HFF-Myc (cell line): ENCODE measurements around the gene HCN4.

Source experiments
- DNase-seq: peaks from one replicate; pipeline ENCODE4 v3.0.0-alpha.2; 2011; ENCODE audit warnings: low read depth; ENCODE audit errors: extremely low read depth
- H3K4me3 ChIP-seq: replicated peaks from 2 replicates; pipeline ENCODE4 v1.5.1; 2011; ENCODE audit warnings: low read depth, mild to moderate bottlenecking, control low read depth, low read length
- TF ChIP-seq, protein P1 (sequence below): IDR thresholded peaks from 2 replicates; pipeline ENCODE4 v1.5.1; 2012; ENCODE audit warnings: mild to moderate bottlenecking, low read depth, low read length, control low read depth; ENCODE audit errors: missing control alignments

The HCN4 gene

DNA sequence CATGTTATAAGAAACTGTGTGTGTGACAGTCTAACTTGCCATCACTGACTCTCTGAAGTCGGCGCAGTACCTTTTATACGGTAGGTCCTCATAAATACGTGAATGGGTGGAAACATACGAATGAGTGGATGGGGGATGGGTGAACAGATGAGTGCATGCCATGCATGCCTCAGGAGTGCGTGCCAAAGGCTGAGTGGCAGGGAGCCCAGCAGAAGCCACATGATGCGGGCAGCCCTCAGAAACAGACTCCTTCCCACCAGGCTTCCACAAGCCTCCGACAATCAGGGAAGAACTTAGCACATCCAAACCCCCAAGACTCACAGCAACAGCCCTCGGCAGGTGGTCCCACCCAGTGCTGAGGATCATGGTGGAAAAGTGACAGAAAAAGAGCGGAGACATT, 16.7 kb downstream of the HCN4 start:
- TF ChIP-seq, protein P1, sequence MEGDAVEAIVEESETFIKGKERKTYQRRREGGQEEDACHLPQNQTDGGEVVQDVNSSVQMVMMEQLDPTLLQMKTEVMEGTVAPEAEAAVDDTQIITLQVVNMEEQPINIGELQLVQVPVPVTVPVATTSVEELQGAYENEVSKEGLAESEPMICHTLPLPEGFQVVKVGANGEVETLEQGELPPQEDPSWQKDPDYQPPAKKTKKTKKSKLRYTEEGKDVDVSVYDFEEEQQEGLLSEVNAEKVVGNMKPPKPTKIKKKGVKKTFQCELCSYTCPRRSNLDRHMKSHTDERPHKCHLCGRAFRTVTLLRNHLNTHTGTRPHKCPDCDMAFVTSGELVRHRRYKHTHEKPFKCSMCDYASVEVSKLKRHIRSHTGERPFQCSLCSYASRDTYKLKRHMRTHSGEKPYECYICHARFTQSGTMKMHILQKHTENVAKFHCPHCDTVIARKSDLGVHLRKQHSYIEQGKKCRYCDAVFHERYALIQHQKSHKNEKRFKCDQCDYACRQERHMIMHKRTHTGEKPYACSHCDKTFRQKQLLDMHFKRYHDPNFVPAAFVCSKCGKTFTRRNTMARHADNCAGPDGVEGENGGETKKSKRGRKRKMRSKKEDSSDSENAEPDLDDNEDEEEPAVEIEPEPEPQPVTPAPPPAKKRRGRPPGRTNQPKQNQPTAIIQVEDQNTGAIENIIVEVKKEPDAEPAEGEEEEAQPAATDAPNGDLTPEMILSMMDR: no peak
- DNase-seq: no peak
- no peak overlapping the region for H3K4me3 ChIP-seq

DNA sequence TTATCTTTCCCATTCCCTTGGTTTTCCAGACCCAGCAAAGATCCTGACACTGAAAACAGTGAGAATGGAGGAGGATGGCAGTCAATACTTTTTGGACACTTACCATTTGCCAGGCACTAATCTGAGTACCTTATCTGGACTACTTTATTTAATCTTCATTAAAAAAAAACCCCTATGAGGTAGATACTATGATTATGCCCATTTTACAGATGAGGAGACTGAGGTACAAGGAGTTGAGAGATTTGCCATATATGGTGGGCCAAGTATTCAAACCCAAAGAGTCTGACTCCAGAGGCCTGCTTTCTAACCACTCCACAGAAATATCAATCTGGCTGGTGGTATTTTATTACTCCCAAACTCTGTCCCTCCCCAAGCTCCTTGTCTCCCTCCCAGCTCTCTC, 19.6 kb downstream of the HCN4 start:
- TF ChIP-seq, protein P1: no peak
- DNase-seq: no peak

DNA sequence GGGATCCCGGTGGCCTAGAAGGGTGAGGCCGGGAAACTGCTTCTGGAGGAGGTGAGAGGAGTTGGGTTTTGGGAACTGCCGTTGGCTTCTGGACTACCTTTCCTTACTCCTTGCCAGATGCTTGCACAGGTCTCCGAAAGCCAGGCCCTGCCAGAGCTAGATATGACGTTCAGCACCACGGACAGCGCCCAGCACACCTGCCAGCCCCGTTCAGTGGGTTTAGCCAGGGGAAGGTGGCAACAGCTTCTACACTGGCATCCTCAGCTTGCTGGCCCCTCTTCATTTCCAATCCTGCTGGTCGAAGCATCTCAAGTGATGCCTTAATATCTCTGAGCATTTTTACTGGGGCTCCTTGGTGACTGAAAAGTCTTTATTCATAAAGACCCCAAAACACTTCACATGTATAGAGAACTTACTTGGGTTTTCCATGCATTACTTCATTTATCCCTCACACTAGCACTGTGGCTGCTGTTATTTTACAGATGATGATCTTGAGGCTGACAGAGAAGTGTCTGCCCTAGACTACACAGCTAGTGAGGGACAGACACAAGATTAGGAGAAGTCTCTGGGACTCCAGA, 21.9 kb downstream of the HCN4 start:
- peak; percentile 5 for DNase-seq
- no peak overlapping the region for H3K4me3 ChIP-seq
- TF ChIP-seq, protein P1: no peak

More for the DNA sequence above, 19.6 kb downstream of the HCN4 start:
- H3K4me3 ChIP-seq: no peak overlapping the region

DNA sequence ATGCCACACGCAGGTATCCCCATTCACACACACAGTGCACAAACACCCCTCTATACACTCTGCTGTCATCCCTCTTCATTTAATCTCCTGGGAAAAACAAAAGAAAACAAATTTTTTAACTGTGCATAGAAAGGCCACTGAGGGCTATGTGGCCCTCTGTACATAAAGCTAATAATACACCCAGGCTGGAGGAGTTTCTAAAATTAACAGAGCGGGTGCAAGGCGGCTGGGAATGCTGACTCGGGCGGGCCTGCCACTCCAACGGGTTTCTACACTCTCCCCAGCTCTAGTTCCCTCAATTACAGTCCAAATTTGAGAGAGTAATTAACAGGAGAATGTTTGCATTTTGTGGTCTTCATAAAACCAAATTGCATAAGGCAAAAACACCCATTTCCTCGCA, 23.1 kb downstream of the HCN4 start:
- no peak overlapping the region for H3K4me3 ChIP-seq
- TF ChIP-seq, protein P1: no peak
- DNase-seq: no peak

DNA sequence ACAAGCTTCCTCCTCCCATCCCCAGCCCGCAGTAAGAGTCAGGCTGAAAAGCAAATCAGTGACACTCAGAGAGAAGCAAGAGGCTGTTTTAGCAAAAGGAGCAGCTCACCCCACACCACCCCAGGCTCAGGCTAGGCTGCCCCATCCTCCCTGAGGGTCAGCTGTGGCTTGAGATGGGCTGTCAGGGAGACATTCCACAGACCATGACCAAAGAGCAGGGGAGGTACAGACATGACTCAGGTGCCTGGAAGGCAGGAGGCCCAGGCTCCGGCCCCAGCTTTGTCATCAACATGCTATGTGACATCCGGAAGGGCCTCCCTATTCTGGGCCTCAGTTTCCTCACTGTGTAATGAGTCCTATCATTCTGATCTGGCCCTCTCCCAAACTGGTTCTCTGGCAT, 24.7 kb downstream of the HCN4 start:
- no peak for DNase-seq
- TF ChIP-seq, protein P1: no peak
- no peak overlapping the region for H3K4me3 ChIP-seq

DNA sequence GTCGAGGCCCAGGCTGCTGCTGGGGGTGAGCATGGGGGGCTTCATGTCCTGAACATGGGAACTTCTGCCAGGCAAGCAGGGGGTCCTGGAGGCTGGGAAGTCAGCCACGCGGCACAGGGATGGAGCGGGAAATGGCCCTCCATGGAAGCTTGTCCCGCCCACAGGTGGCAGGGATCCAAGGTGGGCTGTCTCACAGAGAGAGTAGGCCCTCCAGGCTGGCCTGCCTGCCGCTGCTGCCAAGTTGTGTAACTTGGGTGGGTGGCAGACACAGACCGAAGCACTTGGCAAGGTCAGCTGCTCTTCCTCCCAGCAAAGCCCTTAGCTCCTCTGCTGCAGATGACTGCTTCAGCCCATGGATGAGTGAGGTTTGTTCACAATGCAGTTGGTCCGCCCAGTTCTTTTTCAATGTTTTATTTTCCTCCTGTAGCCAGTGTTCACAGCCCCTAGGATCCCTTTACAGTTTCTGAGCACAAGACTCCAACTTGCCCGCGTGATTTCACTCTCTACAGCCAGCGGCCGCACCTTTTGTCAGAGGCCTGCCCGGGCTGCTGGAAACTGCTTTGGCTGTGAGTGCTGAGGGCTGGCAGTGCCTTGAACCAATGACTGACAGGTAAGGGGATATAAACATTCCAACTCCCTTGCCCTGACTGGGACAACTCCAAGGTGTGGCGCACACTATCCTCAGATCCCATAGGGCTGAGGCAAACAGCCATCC, 26.7 kb downstream of the HCN4 start:
- TF ChIP-seq, protein P1: no peak
- H3K4me3 ChIP-seq: no peak overlapping the region
- no peak for DNase-seq
